Activated CD8-positive, alpha-beta T cell treated with anti-CD3 and anti-CD28 coated beads for 36 hours (primary cell): ENCODE data around the gene CD8B. TPM values are rescaled to one million over a fixed set of nuclear protein-coding genes. Genes with fewer than 3 reads are reported as not detected.

Experiments
- ATAC-seq: fragments of 200-7000 bp; cut with Tn5 transposase; one replicate; pipeline ENCODE4 v1.10.0; 2021; ENCODE audit warnings: mild to moderate bottlenecking, moderate library complexity
- CTCF ChIA-PET: fragments of 350-600 bp; sonication (Branson Sonifier 250); formaldehyde crosslinking; loops from one replicate; lab custom pipeline; 2021; ENCODE audit warnings: antibody characterized with exemption; lab: Charles Lee
- POLR2A ChIA-PET: fragments of 350-600 bp; sonication (Branson Sonifier 250); formaldehyde crosslinking; loops from one replicate; lab custom pipeline; 2021; ENCODE audit warnings: antibody characterized with exemption; lab: Charles Lee
- DNase-seq: peaks from one replicate; pipeline ENCODE4 v3.0.0-alpha.2; 2020
- H3K27ac Mint-ChIP-seq: one replicate; pipeline ENCODE4 v1.8.0; 2021; ENCODE audit warnings: mild to moderate bottlenecking, mixed read lengths
- H3K27me3 Mint-ChIP-seq: one replicate; pipeline ENCODE4 v1.8.0; 2021; ENCODE audit warnings: mixed read lengths
- H3K36me3 Mint-ChIP-seq: one replicate; pipeline ENCODE4 v1.8.0; 2021; ENCODE audit warnings: low read depth, mixed read lengths
- H3K4me1 Mint-ChIP-seq: one replicate; pipeline ENCODE4 v1.8.0; 2021; ENCODE audit warnings: low read depth, mixed read lengths
- H3K4me3 Mint-ChIP-seq: one replicate; pipeline ENCODE4 v1.8.0; 2021; ENCODE audit warnings: mild to moderate bottlenecking, moderate library complexity, mixed read lengths
- H3K9me3 Mint-ChIP-seq: one replicate; pipeline ENCODE4 v1.8.0; 2021; ENCODE audit warnings: mixed read lengths
- CTCF ChIP-seq: fragments of 200-600 bp; IDR thresholded peaks from one replicate; pipeline ENCODE4 v1.8.0; 2022; ENCODE audit warnings: antibody characterized with exemption, mild to moderate bottlenecking
- intact Hi-C: fragments of 100-400 bp; cut with micrococcal nuclease; formaldehyde crosslinking; loops from one replicate; pipeline ENCODE4 v1.10.0; 2022
- total RNA-seq, 2 experiments: library from RNA; stranded (reverse); gene quantifications; one replicate each; pipeline ENCODE4 v1.2.3, GENCODE V29; 2021

Gene CD8B
- total RNA-seq, 2 experiments from 2014 or later = 319 to 321 TPM

- peaks cover 24% of the 10 kb centered on the region for H3K9me3 Mint-ChIP-seq
- DNase-seq (peak; percentile 72), ATAC-seq (peak; percentile 14)
- peak overlapping the region; percentile 57 for H3K4me3 Mint-ChIP-seq
- no peaks in the 10 kb centered on the region for H3K27me3 Mint-ChIP-seq
- no peak for TF ChIP-seq CTCF
- ChIA-PET POLR2A (interaction anchor here (2.2 to 8.5 kb wide), 3 partner anchors 8 to 32 kb away, joined by 13 to 156 read pairs (median 42); no protein-coding TSS in a partner anchor), CTCF (interaction anchor here (2.4 to 4.1 kb wide), 3 partner anchors 11 to 29 kb away, joined by 13 to 37 read pairs (median 19); no protein-coding TSS in a partner anchor)
- intact Hi-C loops = no loop called here
- H3K4me1 Mint-ChIP-seq = peaks cover 35% of the 10 kb centered on the region
- peak overlapping the region; percentile 89 for H3K27ac Mint-ChIP-seq
- H3K36me3 Mint-ChIP-seq = peaks cover 64% of the 10 kb centered on the region
Measured at GRCh38 chr2:86793752-86794151, 67.9 kb downstream of the CD8B start.

- Mint-ChIP-seq H3K36me3 (peaks cover 69% of the 10 kb centered on the region), H3K4me3 (peak overlapping the region; percentile 96), H3K27ac (peak overlapping the region; percentile 100), H3K27me3 (no peaks in the 10 kb centered on the region), H3K9me3 (peaks cover 16% of the 10 kb centered on the region), H3K4me1 (peaks cover 41% of the 10 kb centered on the region)
- ATAC-seq = peak; percentile 6
- TF ChIP-seq CTCF = no peak
- DNase-seq = peak; percentile 59
- intact Hi-C loops = loop anchor here (1.0 to 2.0 kb wide), 2 partner anchors 15 to 33 kb away; no protein-coding TSS in a partner anchor
- ChIA-PET CTCF (interaction anchor here (0.7 to 4.1 kb wide), 6 partner anchors 9 to 34 kb away, joined by 3 to 37 read pairs (median 6); no protein-coding TSS in a partner anchor), POLR2A (interaction anchor here (0.6 to 8.5 kb wide), 15 partner anchors 8 to 860 kb away, joined by 3 to 156 read pairs (median 6); no protein-coding TSS in a partner anchor)
Measured at GRCh38 chr2:86791573-86791972, 70.1 kb downstream of the CD8B start.

- Mint-ChIP-seq H3K27me3 (no peaks in the 10 kb centered on the region), H3K36me3 (peaks cover 69% of the 10 kb centered on the region), H3K27ac (peak within 1 kb of the TSS; percentile 100), H3K4me1 (peaks cover 47% of the 10 kb centered on the region), H3K4me3 (peak within 1 kb of the TSS; percentile 96), H3K9me3 (peaks cover 9% of the 10 kb centered on the region)
- ATAC-seq (peak; percentile 32), DNase-seq (peak; percentile 91)
- ChIA-PET CTCF (interaction anchor here (1.2 to 4.1 kb wide), 5 partner anchors 9 to 34 kb away, joined by 3 to 37 read pairs (median 6); no protein-coding TSS in a partner anchor), POLR2A (interaction anchor here (0.6 to 8.5 kb wide), 18 partner anchors 9 to 859 kb away, joined by 3 to 156 read pairs (median 4); no protein-coding TSS in a partner anchor)
- TF ChIP-seq CTCF = no peak
- intact Hi-C loops = loop anchor here (1.0 to 2.0 kb wide), 2 partner anchors 15 to 34 kb away; no protein-coding TSS in a partner anchor
Measured at GRCh38 chr2:86790676-86791572, 70.8 kb downstream of the CD8B start, which contains the start of gene CD8A. Gene CD8A, minus strand, starts transcription at chr2:86790913. Its CDS starts 88 bp downstream, at chr2:86790825.

- ChIA-PET CTCF (interaction anchor here (1.9 to 4.1 kb wide), 3 partner anchors 15 to 25 kb away, joined by 6 to 37 read pairs (median 19); no protein-coding TSS in a partner anchor), POLR2A (interaction anchor here (1.0 to 8.5 kb wide), 9 partner anchors 8 to 44 kb away, joined by 3 to 156 read pairs (median 7); no protein-coding TSS in a partner anchor)
- peak overlapping the region; percentile 100 for H3K27ac Mint-ChIP-seq
- no peak for ATAC-seq
- DNase-seq = peak; percentile 49
- peaks cover 69% of the 10 kb centered on the region for H3K36me3 Mint-ChIP-seq
- H3K4me1 Mint-ChIP-seq = peaks cover 48% of the 10 kb centered on the region
- no peaks in the 10 kb centered on the region for H3K27me3 Mint-ChIP-seq
- peak overlapping the region; percentile 96 for H3K4me3 Mint-ChIP-seq
- no peak for TF ChIP-seq CTCF
- intact Hi-C loops = loop anchor here (2.0 kb wide), 1 partner anchor 35 kb away; no protein-coding TSS in a partner anchor
- peaks cover 3% of the 10 kb centered on the region for H3K9me3 Mint-ChIP-seq
Measured at GRCh38 chr2:86790134-86790675, 71.5 kb downstream of the CD8B start.
